HG03439 (cell line): ENCODE results near the gene SLC17A5.
A peak's percentile ranks its signal among the peaks of the same experiment; 100 is the strongest.
"Not testable (repeated sequence)": the region's sequence is repeated elsewhere in the genome, so short reads cannot be mapped to it uniquely, and the experiment has no call there.

Experiments used
- ATAC-seq: cut with Tn5 transposase; IDR thresholded peaks from one replicate; pipeline ENCODE4 v1.9.1; 2021; ENCODE audit warnings: mild to moderate bottlenecking, moderate library complexity; ENCODE audit not compliant: unreplicated experiment

The SLC17A5 gene

GRCh38 chr6:73566954-73567591 is 86.7 kb downstream of the SLC17A5 start:
- ATAC-seq, result no peak

GRCh38 chr6:73566486-73566871 is 87.3 kb downstream of the SLC17A5 start:
- ATAC-seq, result not testable (repeated sequence)

- no peak for ATAC-seq
Observed at GRCh38 chr6:73565767-73566485, 87.9 kb downstream of the SLC17A5 start.

GRCh38 chr6:73564578-73565345 is 89.0 kb downstream of the SLC17A5 start:
- no peak for ATAC-seq

- no peak for ATAC-seq
Observed at GRCh38 chr6:73562558-73562957, 91.2 kb downstream of the SLC17A5 start.

- ATAC-seq, result peak; percentile 35
Observed at GRCh38 chr6:73560853-73561407, 92.9 kb downstream of the SLC17A5 start.

- peak; percentile 52 for ATAC-seq
Observed at GRCh38 chr6:73560182-73560732, 93.5 kb downstream of the SLC17A5 start.

- not testable (repeated sequence) for ATAC-seq
Observed at GRCh38 chr6:73559399-73559794, 94.4 kb downstream of the SLC17A5 start.

- ATAC-seq, result no peak
Observed at GRCh38 chr6:73558624-73559398, 95.0 kb downstream of the SLC17A5 start.

- no peak for ATAC-seq
Observed at GRCh38 chr6:73556836-73557235, 97.0 kb downstream of the SLC17A5 start.

- ATAC-seq, result not testable (repeated sequence)
Observed at GRCh38 chr6:73555380-73555949, 98.3 kb downstream of the SLC17A5 start.

- not testable (repeated sequence) for ATAC-seq
Observed at GRCh38 chr6:73551115-73551514, 102.7 kb downstream of the SLC17A5 start.

- ATAC-seq, result no peak
Observed at GRCh38 chr6:73548458-73549446, 105.0 kb downstream of the SLC17A5 start.

- no peak for ATAC-seq
Observed at GRCh38 chr6:73547036-73547435, 106.8 kb downstream of the SLC17A5 start.
